Astrocyte (in vitro differentiated cells and primary cell): ENCODE data around the gene SNX8.

ENCODE experiments used
- EZH2 ChIP-seq: IDR thresholded peaks from 2 replicates; pipeline ENCODE4 v1.6.1; 2012; ENCODE audit warnings: mild to moderate bottlenecking, low read length, inconsistent platforms; ENCODE audit not compliant: insufficient read depth
- TF ChIP-seq, protein P1 (sequence below): IDR thresholded peaks from 2 replicates; pipeline ENCODE4 v1.5.1; 2011; ENCODE audit warnings: low read depth, mild to moderate bottlenecking, inconsistent platforms, low read length, moderate library complexity; ENCODE audit not compliant: insufficient read depth

DNA sequence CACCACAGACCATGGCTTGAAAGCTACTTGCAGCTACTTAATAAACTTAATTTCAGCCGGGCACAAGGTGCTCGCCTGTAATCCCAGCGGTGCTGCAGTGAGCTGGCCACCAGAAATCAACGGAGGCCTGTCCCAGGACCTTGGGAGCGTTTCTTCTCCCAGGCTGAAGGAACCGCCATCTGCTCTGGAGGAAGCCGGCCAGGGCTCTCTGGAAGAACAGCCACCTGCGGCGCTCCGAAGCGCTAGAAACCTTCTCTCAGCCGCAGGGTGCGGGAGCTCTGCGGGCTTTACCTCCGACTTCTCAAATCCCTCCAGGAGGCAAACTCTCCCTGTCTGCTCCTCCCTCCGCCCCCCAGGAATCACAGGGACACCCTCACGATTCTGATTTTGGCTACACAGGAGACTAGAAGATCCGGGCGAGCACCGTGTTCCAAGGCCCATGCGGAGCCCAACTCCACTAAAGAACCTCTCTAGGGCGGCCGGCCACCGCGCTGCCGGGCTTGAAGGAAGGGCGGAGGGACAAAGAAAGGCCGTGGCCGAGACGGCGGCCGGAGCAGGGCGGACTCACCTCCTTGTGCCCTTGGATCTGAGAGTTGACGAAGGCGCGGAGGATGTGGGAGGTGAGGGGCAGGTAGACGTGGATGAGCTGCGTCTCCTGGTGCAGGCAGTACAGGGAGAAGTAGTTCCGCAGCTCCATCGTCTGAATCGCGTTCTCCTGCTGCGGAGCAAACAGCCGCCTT, 57.8 kb downstream of the SNX8 start:
- no peak for TF ChIP-seq EZH2
- TF ChIP-seq, protein P1, sequence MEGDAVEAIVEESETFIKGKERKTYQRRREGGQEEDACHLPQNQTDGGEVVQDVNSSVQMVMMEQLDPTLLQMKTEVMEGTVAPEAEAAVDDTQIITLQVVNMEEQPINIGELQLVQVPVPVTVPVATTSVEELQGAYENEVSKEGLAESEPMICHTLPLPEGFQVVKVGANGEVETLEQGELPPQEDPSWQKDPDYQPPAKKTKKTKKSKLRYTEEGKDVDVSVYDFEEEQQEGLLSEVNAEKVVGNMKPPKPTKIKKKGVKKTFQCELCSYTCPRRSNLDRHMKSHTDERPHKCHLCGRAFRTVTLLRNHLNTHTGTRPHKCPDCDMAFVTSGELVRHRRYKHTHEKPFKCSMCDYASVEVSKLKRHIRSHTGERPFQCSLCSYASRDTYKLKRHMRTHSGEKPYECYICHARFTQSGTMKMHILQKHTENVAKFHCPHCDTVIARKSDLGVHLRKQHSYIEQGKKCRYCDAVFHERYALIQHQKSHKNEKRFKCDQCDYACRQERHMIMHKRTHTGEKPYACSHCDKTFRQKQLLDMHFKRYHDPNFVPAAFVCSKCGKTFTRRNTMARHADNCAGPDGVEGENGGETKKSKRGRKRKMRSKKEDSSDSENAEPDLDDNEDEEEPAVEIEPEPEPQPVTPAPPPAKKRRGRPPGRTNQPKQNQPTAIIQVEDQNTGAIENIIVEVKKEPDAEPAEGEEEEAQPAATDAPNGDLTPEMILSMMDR: no peak
